UCSD-AML1 (cell line): ENCODE data around the gene GOLGA3.
"Not testable (repeated sequence)": the region's sequence is repeated elsewhere in the genome, so short reads cannot be mapped to it uniquely, and the experiment has no call there.

ENCODE experiments used
- DNase-seq: peaks from one replicate; lab custom pipeline; 2025; ENCODE audit not compliant: unreplicated experiment; lab: John Stamatoyannopoulos, UW

Gene GOLGA3

GRCh38 chr12:132781938-132782337 lies 46.7 kb downstream of the GOLGA3 start:
- no peak for DNase-seq

DNA sequence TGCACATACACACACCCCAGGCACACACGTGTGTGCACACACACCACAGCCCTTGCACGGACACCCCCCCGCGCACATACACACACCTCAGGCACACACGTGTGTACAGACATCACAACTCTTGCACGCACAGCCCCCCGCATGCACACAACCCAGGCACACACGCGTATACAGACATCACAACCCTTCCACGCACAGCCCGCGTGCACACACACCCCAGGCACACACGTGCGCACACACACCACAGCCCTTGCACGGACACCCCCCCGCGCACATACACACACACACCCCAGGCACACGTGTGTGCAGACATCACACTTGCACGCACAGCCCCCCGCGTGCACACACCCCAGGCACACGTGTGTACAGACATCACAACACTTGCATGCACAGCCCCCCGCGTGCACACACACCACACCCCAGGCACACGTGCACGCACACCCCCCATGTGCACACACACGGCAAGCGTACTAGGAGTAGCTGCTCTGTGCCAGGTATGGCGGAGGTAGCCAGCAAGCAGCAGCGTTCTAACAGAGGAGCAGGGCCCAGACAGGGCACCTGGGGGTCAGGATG lies 48.8 kb downstream of the GOLGA3 start:
- DNase-seq: no peak

- no peak for DNase-seq
These were observed 51.1 kb downstream of the GOLGA3 start for GRCh38 chr12:132777614-132778013.

GRCh38 chr12:132776816-132777568 lies 51.7 kb downstream of the GOLGA3 start:
- no peak for DNase-seq

- not testable (repeated sequence) for DNase-seq
These were observed 52.4 kb downstream of the GOLGA3 start for GRCh38 chr12:132776230-132776625.

DNA sequence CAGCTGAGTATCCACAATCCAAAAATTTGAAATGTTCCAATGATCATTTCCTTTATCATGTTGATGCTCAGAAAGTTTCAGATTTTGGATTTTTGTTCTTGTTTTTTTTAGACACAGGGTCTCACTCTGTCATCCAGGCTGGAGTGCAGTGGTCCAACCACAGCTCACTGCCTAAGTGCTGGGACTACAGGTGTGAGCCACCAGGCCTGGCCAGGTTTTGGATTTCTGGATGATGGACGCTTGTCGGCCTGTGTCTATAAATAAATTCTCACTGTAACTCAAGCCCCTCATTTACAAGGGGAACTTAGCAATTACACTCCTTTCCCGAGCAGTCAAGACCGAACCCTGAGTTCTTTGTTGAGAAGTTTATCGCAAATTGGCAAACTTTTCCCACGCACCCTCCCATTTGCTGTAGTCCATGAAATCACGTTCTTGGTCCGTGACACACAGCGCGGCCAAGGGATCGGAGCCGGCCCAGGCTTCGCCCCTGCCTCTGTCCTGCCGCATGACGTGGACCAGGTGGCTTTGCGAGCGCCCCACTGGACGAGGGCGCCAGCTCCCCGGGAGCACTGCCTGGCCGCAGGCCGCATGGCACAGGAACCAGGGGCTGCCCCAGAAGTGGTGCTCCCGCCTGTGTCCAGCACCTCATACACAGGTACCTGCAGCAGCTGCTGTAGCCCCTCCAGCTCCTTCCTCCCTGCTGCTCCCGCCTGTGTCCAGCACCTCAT lies 53.0 kb downstream of the GOLGA3 start:
- DNase-seq: no peak

- no peak for DNase-seq
These were observed 53.9 kb downstream of the GOLGA3 start for GRCh38 chr12:132774646-132775275.

DNA sequence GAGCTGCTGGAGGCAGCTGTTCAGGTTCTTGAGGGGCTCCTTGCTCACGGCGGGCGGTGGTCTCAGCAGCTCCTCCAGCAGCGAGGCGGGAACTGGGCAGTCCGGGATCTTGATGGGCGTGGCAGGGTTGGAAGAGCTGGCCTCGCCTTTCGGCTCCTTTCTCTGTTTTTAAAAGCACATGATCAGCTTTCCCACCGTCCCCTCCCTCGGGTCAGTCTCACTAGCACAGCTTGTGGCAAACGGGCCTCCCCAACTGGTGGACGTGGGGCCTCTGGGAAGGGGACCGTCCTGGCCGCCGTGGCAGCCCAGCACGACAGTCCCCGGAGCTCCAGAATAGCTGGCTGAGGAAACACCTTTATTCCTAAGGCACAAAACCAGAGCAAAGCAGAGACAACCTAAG lies 54.5 kb downstream of the GOLGA3 start:
- DNase-seq: no peak

DNA sequence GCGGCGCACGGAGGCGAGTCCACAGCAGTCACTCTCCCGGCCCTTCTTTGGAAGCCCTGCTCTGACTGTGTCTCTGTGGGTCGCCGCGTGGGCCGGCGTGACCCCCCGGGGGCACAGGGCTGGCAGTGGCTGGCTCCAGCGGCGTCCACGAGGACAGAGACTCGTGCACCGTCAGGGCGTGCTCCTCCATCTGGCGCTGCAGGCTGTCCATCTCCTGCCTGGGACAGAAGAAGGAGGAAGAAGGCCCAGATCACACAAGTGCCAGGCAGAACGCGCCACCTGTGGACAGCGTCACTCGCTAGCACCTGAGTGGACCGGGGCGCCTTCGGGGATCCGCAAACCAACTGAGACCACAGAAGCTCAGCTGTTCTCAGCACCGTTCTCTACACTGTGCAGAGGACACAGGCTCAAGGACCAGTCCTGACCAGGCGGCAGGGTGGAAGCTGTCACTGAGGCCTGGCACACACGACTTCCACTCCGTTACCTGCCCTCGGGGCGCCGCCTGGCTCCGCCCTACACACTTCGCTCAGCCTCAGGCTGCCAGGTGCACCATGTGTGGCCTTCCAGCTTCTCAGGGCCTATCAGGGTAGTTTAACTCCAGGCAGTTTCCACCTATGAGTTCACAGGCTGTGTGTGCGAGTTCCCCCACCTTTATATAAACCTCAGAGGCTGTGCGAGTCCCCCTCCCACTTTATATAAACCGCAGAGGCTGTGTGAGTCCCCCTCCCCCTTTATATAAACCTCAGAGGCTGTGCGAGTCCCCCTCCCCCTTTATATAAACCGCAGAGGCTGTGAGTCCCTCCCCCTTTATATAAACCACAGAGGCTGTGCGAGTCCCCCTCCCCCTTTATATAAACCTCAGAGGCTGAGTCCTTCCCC lies 55.4 kb downstream of the GOLGA3 start:
- no peak for DNase-seq

GRCh38 chr12:132772606-132773005 lies 56.1 kb downstream of the GOLGA3 start:
- DNase-seq: no peak

DNA sequence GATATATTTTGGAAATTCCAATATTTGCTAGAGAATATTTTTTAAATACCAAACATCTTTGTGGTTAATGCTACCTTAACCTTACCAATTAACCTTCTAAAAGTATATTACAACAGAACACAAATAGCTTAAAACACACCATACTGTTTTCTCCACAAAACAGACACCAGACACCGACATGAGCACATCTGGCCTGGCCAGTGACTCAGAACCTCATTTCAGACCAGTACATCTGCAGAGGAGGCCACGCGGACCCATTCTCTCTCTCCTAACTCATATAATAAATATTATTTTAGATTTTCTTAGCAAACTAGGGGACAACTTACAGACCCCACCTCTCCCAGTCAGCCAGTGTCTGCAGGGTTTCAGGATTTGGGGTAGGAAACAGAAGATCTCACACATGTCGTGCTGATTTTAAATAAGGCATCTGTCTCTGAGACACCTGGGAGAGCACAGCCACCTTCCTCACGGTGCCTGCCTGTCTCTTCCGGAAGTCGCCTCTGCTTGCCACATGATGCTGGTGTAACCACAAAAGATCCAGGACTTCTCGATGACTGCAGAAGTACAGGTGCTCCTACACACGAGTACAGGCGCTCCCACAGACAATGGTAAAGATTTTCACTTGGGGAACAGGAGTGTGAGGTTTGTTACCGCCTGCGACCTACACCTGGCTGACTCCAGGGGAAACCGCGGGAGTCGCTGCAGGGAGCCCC lies 57.4 kb downstream of the GOLGA3 start:
- DNase-seq: no peak

DNA sequence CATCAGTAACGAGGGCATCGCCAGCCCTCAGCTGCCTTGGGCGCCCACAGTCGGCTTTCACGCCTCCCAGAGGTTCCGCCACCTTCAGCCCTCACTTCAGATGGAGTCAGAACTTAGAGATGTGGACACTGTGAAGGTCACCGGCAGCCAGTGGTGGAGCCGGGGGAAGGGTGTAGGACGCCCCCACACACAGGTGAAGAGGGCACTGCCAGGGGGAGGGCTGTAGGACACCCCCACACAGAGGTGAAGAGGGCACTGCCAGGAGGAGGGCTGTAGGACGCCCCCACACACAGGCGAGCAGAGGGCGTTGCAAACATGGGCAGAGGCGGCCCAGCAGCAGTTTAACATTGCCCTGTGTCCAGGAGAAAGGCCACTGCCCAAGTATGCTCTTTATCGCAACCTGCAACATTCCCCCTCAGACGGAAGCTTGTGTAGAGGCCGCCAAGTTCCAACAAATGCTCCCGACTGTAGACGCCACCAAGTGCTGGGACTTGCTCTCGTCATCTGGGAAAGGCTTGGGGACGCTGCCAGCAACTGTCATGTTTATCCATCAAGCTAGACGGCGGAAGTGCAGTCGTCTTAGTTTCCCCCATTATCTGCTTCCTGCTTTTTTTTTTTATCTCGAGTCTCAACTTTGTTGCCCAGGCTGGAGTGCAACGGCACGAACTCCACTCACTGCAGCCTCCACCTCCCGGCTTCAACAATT lies 62.1 kb downstream of the GOLGA3 start:
- peak; percentile 66 for DNase-seq

DNA sequence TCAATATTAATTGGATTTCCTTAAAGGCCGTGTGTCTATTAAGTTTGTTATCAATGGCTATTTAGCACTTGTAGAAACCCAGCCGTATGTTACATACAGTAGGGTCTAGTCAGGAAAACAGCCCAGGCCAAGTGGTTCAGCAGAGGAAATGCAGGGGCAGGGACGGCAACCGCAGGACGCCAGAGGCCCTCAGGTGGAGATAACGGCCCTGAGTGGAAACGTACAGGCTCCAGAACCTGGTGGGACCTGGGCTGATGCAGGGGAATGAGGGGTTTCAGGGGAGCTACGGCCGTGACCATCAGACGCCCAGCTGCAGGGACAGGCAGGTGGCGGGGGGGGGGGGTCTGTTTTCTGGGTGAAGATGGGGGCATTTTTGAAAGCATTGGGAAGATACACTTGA lies 63.3 kb downstream of the GOLGA3 start:
- DNase-seq: peak; percentile 61

DNA sequence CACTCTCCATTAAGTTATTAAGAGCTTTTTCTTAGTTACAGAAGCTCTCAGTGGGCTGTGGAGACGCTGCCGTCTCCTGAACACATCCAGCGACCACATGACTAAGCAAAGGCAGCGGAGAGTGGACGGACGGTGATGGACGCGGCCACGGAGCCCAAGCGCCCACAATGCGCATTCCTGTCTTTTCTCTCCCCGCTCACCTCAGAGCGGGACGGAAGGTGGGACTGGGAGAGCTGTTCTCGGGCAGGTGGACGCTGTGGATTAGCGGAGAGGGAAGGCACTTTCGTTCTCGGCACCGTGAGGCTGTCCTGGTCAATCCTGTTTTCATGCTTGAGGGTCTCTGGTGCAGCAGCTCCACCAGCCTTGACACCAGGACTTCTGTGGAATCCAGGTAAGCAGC lies 64.4 kb downstream of the GOLGA3 start:
- no peak for DNase-seq

GRCh38 chr12:132761921-132762583 lies 66.6 kb downstream of the GOLGA3 start:
- peak; percentile 91 for DNase-seq

GRCh38 chr12:132761032-132761920 lies 67.4 kb downstream of the GOLGA3 start, which contains the start of gene ANKLE2:
ANKLE2 (minus strand) TSS chr12:132761832; CDS start chr12:132761798, 34 bp downstream.
- DNase-seq: peak; percentile 71

DNA sequence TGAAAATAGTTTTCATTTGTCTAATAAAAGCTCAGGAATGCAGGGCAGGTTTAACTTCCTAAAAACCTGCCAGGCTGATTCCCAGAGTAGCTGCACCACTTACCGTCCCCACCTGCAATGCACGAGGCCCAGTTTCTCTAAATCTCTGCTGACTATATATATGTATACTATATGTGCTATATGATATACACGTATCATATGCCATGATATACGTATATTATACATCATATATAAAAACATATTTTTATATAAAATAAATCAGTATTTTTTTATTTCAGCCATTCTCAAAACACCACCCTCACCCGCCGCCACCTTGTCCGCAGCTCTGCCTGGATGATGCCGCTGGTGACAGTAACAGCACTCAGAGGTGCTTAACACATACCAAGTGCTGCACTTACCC lies 69.3 kb downstream of the GOLGA3 start:
- no peak for DNase-seq

DNA sequence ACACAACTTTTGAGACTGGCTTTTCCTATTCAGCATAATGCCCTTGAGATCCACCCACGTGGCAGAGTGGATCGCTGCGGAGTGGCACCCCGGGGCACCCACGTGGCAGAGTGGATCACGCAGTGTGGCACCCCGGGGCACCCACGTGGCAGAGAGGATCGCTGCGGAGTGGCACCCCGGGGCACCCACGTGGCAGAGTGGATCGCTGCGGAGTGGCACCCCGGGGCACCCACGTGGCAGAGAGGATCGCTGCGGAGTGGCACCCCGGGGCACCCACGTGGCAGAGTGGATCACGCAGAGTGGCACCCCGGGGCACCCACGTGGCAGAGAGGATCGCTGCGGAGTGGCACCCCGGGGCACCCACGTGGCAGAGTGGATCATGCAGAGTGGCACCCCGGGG lies 69.8 kb downstream of the GOLGA3 start:
- not testable (repeated sequence) for DNase-seq
